Hepatocyte (in vitro differentiated cells): ENCODE data around the gene PDXP. TPM values are rescaled to one million over a fixed set of nuclear protein-coding genes. Genes with fewer than 3 reads are reported as not detected.
A peak's percentile ranks its signal among the peaks of the same experiment; 100 is the strongest.

Source experiments
- DNase-seq: peaks from one replicate; pipeline ENCODE4 v3.0.0-alpha.2; 2016; ENCODE audit warnings: low spot score
- H2AFZ ChIP-seq: fragments of 200-600 bp; sonication (generic); 2 replicates; pipeline ENCODE4 v1.6.0; 2016; ENCODE audit warnings: antibody characterized with exemption, mild to moderate bottlenecking
- H3K27ac ChIP-seq: fragments of 200-600 bp; sonication (generic); 2 replicates; pipeline ENCODE4 v1.5.1; 2016; ENCODE audit warnings: mild to moderate bottlenecking
- H3K27me3 ChIP-seq: fragments of 200-600 bp; sonication (generic); 2 replicates; pipeline ENCODE4 v1.6.1; 2016
- H3K36me3 ChIP-seq: fragments of 200-600 bp; sonication (generic); replicated peaks from 2 replicates; pipeline ENCODE4 v1.5.1; 2016; ENCODE audit warnings: low read depth; ENCODE audit not compliant: insufficient read depth
- H3K4me1 ChIP-seq: fragments of 200-600 bp; sonication (generic); 2 replicates; pipeline ENCODE4 v1.5.1; 2016; ENCODE audit warnings: mild to moderate bottlenecking, moderate library complexity; ENCODE audit not compliant: insufficient read depth
- H3K4me2 ChIP-seq: fragments of 200-600 bp; sonication (generic); 2 replicates; pipeline ENCODE4 v1.6.0; 2016
- H3K4me3 ChIP-seq: fragments of 200-600 bp; sonication (generic); 2 replicates; pipeline ENCODE4 v1.5.1; 2016; ENCODE audit warnings: mild to moderate bottlenecking
- H3K79me2 ChIP-seq: fragments of 200-600 bp; sonication (generic); 2 replicates; pipeline ENCODE4 v1.6.0; 2017; ENCODE audit warnings: mild to moderate bottlenecking
- H3K9me2 ChIP-seq: fragments of 200-600 bp; sonication (generic); replicated peaks from 2 replicates; pipeline ENCODE4 v1.6.0; 2017; ENCODE audit warnings: mild to moderate bottlenecking; ENCODE audit not compliant: insufficient read depth
- H3K9me3 ChIP-seq: fragments of 200-600 bp; sonication (generic); 2 replicates; pipeline ENCODE4 v1.5.1; 2016; ENCODE audit warnings: low read depth, mild to moderate bottlenecking
- H4K20me1 ChIP-seq: fragments of 200-600 bp; sonication (generic); 2 replicates; pipeline ENCODE4 v1.6.0; 2016; ENCODE audit warnings: mild to moderate bottlenecking; ENCODE audit not compliant: insufficient read depth, poor library complexity, severe bottlenecking
- CTCF ChIP-seq: fragments of 200-600 bp; sonication (generic); IDR thresholded peaks from 2 replicates; pipeline ENCODE4 v1.5.1; 2016; ENCODE audit warnings: antibody characterized with exemption, mild to moderate bottlenecking; ENCODE audit not compliant: poor library complexity
- EZH2 ChIP-seq: fragments of 200-600 bp; sonication (generic); IDR thresholded peaks from 2 replicates; pipeline ENCODE4 v1.6.1; 2016; ENCODE audit warnings: antibody characterized with exemption, mild to moderate bottlenecking, borderline replicate concordance
- EZH2phosphoT487 ChIP-seq: fragments of 200-600 bp; sonication (generic); IDR thresholded peaks from one replicate; pipeline ENCODE4 v1.6.1; 2018; ENCODE audit warnings: antibody characterized with exemption, mild to moderate bottlenecking, low read depth, moderate library complexity; ENCODE audit not compliant: unreplicated experiment, severe bottlenecking
- WGBS: methylation state at CpG from one replicate; pipeline ENCODE4 v1.1.6; 2016; ENCODE audit warnings: low lambda C conversion rate; ENCODE audit errors: missing lambda C conversion rate; 5-methylcytosine and 5-hydroxymethylcytosine counted together
- polyA plus RNA-seq: library from polyadenylated mRNA; unstranded; fragments of >200 nt; fragmentation: Nextera tagmentation; extraction: Ambion mirVana; gene quantifications from 2 replicates; pipeline ENCODE4 v1.2.1, GENCODE V29; 2016
- total RNA-seq: library from RNA; depleted of rRNA; stranded (reverse); fragments of >200 nt; gene quantifications from 2 replicates; pipeline ENCODE4 v1.2.3, GENCODE V29; 2014

The PDXP gene
- total and polyA plus RNA-seq, 2 experiments from 2014 or later: 15.0 to 27.6 TPM

GRCh38 chr22:37643225-37643847 lies 15.2 kb upstream of the PDXP start:
- WGBS: 41% methylated on average over 9 of the region's 9 CpGs
- Histone ChIP-seq H3K36me3 (no peaks in the 10 kb centered on the region), H3K27ac (no peak overlapping the region)

GRCh38 chr22:37647317-37647716 lies 11.2 kb upstream of the PDXP start:
- no peak overlapping the region for H3K27ac ChIP-seq
- H3K36me3 ChIP-seq: no peaks in the 10 kb centered on the region
- H3K4me2 ChIP-seq: no peak overlapping the region
- no peaks in the 10 kb centered on the region for H3K27me3 ChIP-seq
- peaks cover 4% of the 10 kb centered on the region for H3K79me2 ChIP-seq
- H4K20me1 ChIP-seq: no peaks in the 10 kb centered on the region
- WGBS: 91% methylated on average over 9 of the region's 9 CpGs
- DNase-seq: no peak
- no peaks in the 10 kb centered on the region for H3K4me1 ChIP-seq
- H2AFZ ChIP-seq: no peak overlapping the region
- no peaks in the 10 kb centered on the region for H3K9me2 ChIP-seq
- H3K9me3 ChIP-seq: no peaks in the 10 kb centered on the region
- TF ChIP-seq EZH2 (no peak), EZH2phosphoT487 (no peak), CTCF (no peak)
- H3K4me3 ChIP-seq: no peak overlapping the region

More at GRCh38 chr22:37643225-37643847, 15.2 kb upstream of the PDXP start:
- no peak overlapping the region for H3K4me2 ChIP-seq
- DNase-seq: peak; percentile 90
- H3K9me2 ChIP-seq: no peaks in the 10 kb centered on the region
- peaks cover 29% of the 10 kb centered on the region for H3K79me2 ChIP-seq
- H3K4me1 ChIP-seq: peaks cover 32% of the 10 kb centered on the region
- H3K27me3 ChIP-seq: no peaks in the 10 kb centered on the region
- no peak overlapping the region for H2AFZ ChIP-seq
- no peaks in the 10 kb centered on the region for H4K20me1 ChIP-seq
- H3K4me3 ChIP-seq: no peak overlapping the region
- H3K9me3 ChIP-seq: no peaks in the 10 kb centered on the region
- TF ChIP-seq EZH2: no peak
- no peak for TF ChIP-seq EZH2phosphoT487
- TF ChIP-seq CTCF: peak; percentile 90

DNA sequence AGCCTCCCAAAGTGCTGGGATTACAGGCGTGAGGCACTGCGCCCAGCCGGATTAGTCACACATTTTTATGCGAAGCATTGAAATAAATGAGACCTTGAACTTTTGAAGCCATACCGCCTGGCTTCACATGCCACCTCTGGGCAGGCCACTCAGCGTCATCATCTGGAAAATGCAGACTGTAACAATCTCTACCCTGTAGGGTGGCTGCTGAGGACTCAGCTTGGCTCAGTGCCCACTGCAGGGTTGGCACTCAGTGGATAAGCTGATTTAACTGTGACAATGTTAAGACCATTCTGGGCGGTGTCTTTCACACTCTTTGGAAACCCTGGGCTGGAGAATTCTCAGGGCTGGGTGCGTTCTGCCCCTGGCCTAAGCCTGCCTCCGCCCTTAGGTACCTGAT lies 10.6 kb upstream of the PDXP start:
- Histone ChIP-seq H3K27ac (no peak overlapping the region), H3K9me3 (no peaks in the 10 kb centered on the region), H4K20me1 (no peaks in the 10 kb centered on the region), H3K79me2 (peaks cover 4% of the 10 kb centered on the region), H3K36me3 (no peaks in the 10 kb centered on the region), H2AFZ (no peak overlapping the region), H3K9me2 (no peaks in the 10 kb centered on the region), H3K4me2 (no peak overlapping the region), H3K4me1 (no peaks in the 10 kb centered on the region), H3K4me3 (no peak overlapping the region), H3K27me3 (no peaks in the 10 kb centered on the region)
- no peak for DNase-seq
- TF ChIP-seq EZH2 (no peak), EZH2phosphoT487 (no peak), CTCF (no peak)
- 93% methylated on average over 9 of the region's 9 CpGs for WGBS
